ENCODE results near the gene HDAC4. TPM values are rescaled to one million over a fixed set of nuclear protein-coding genes. Genes with fewer than 3 reads are reported as not detected.

Gene HDAC4
- total RNA-seq, 1 experiment from 2014 or later, result 32.0 TPM

DNA sequence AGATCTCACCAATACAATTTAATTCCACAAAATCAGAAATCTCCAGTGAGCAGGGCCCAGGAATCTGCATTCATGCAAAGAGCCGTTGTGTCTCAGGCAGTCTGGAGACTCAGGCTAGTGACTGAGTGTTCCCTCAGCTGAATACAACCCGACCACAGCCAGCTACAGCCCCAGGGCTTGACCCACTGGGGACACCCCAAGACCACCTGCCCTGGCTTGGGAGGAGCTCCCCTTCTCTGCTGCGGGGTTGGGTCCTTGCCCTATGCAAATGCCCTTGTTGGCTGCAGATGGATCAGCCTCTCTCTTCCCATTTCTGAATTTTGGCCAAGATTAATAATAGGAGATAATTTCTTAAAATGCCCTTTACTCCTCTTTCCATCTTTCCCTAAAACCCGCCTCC, 395.2 kb downstream of the HDAC4 start:
- no peaks in the 10 kb centered on the region for H3K9me3 ChIP-seq (ENCODE audit: control insufficient read depth, low read depth, low read length)
- no peak overlapping the region for H2AK5ac ChIP-seq (ENCODE audit: insufficient read length, low read length)
- H2AFZ ChIP-seq (ENCODE audit: low read length), result no peak overlapping the region
- H3K4me1 ChIP-seq (ENCODE audit: insufficient read depth, low read length), result no peaks in the 10 kb centered on the region
- H3K23ac ChIP-seq (ENCODE audit: insufficient read length, low read depth, low read length), result no peak overlapping the region
- TF ChIP-seq, protein P1, sequence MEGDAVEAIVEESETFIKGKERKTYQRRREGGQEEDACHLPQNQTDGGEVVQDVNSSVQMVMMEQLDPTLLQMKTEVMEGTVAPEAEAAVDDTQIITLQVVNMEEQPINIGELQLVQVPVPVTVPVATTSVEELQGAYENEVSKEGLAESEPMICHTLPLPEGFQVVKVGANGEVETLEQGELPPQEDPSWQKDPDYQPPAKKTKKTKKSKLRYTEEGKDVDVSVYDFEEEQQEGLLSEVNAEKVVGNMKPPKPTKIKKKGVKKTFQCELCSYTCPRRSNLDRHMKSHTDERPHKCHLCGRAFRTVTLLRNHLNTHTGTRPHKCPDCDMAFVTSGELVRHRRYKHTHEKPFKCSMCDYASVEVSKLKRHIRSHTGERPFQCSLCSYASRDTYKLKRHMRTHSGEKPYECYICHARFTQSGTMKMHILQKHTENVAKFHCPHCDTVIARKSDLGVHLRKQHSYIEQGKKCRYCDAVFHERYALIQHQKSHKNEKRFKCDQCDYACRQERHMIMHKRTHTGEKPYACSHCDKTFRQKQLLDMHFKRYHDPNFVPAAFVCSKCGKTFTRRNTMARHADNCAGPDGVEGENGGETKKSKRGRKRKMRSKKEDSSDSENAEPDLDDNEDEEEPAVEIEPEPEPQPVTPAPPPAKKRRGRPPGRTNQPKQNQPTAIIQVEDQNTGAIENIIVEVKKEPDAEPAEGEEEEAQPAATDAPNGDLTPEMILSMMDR (conservative IDR thresholded peaks at IDR 0.05), result no peak
- no peak overlapping the region for H2BK12ac ChIP-seq (ENCODE audit: insufficient read length, low read depth, low read length)
- H3K27me3 ChIP-seq (ENCODE audit: insufficient read depth, low read length), result no peaks in the 10 kb centered on the region
- 0 out of 2 replicates have a peak, but pooled peaks cover 1% of the 10 kb centered on the region for H3K79me2 ChIP-seq (ENCODE audit: insufficient read depth, low read length)
- no peak overlapping the region for H2BK5ac ChIP-seq (ENCODE audit: insufficient read length, low read length)
- no peak overlapping the region for H2BK120ac ChIP-seq (ENCODE audit: low read depth, low read length, poor library complexity, severe bottlenecking)
- H3K4me3 Mint-ChIP-seq, result no peak overlapping the region
- H4K91ac ChIP-seq (ENCODE audit: insufficient read length, low read depth, low read length), result no peak overlapping the region
- H3K79me1 ChIP-seq (ENCODE audit: insufficient read depth, low read depth, low read length, poor library complexity, severe bottlenecking), result no peaks in the 10 kb centered on the region
- no peaks in the 10 kb centered on the region for H4K20me1 ChIP-seq (ENCODE audit: control insufficient read depth, insufficient read depth, insufficient read length)
- H3K4ac ChIP-seq (ENCODE audit: low read depth, low read length), result no peak overlapping the region
- H3K27me3 Mint-ChIP-seq (ENCODE audit: low read depth), result peaks cover 42% of the 10 kb centered on the region
- no peak overlapping the region for H4K5ac ChIP-seq (ENCODE audit: insufficient read length, low read depth, low read length)
- H3K14ac ChIP-seq (ENCODE audit: insufficient read depth, low read length), result no peak overlapping the region
- H3K9me3 Mint-ChIP-seq, result peaks cover 2 to 3% of the 10 kb centered on the region in 2 experiments; a peak in 4 of 5 replicates
- no peak overlapping the region for H2BK15ac ChIP-seq (ENCODE audit: low read depth, low read length)
- no peak overlapping the region for H4K8ac ChIP-seq (replicated peaks; ENCODE audit: insufficient read length, low read depth, low read length)
- no peak overlapping the region for H3K27ac Mint-ChIP-seq
- H3T11ph ChIP-seq (ENCODE audit: low read length), result no peak overlapping the region
- no peak overlapping the region for H3K56ac ChIP-seq (ENCODE audit: insufficient read length, low read depth, low read length)
- H3K9ac ChIP-seq (ENCODE audit: extremely low read depth, insufficient read length, low read length), result no peak overlapping the region
- H3K4me2 ChIP-seq (ENCODE audit: insufficient read depth, insufficient read length, low read length), result no peak overlapping the region
- peaks cover 0 to 2% (median 0%) of the 10 kb centered on the region in 3 experiments; a peak in 1 of 7 replicates for H3K36me3 Mint-ChIP-seq (ENCODE audit: insufficient read depth in 1 of 3, low read depth in 3 of 3)
- DNase-seq, result no peak
- no peak overlapping the region for H3K27ac ChIP-seq (ENCODE audit: insufficient read length, low read depth, low read length)
- no peak overlapping the region for H2BK20ac ChIP-seq (ENCODE audit: low read depth, low read length, poor library complexity, severe bottlenecking)
- H3K23me2 ChIP-seq (ENCODE audit: insufficient read length, low read depth, low read length, poor library complexity, severe bottlenecking), result no peaks in the 10 kb centered on the region
- H3K4me1 Mint-ChIP-seq, result peaks cover 13% of the 10 kb centered on the region in 2 experiments
- no peak overlapping the region for H3K18ac ChIP-seq (ENCODE audit: insufficient read length, low read depth, low read length)
- WGBS (ENCODE audit: extremely low coverage, insufficient read length, low lambda C conversion rate), result no CpG with 5 or more reads among the region's 4 CpGs
